RWPE2 (cell line): ENCODE data around the gene PPP6R3.
"Not testable (repeated sequence)": the region's sequence is repeated elsewhere in the genome, so short reads cannot be mapped to it uniquely, and the experiment has no call there.

Experiments
- ATAC-seq: fragments of 200-7000 bp; cut with Tn5 transposase; 3 replicates; pipeline ENCODE4 v1.9.1; 2021; ENCODE audit warnings: low read depth
- DNase-seq: peaks from one replicate; pipeline ENCODE4 v3.0.0-alpha.2; 2020; ENCODE audit warnings: low spot score
- H3K27ac ChIP-seq: fragments of 450-650 bp; 2 replicates; pipeline ENCODE4 v1.5.1; 2017; ENCODE audit warnings: mild to moderate bottlenecking; ENCODE audit not compliant: poor library complexity, severe bottlenecking
- H3K27me3 ChIP-seq: fragments of 250-450 bp; sonication (Bioruptor Pico); 2 replicates; pipeline ENCODE4 v1.5.1; 2021; ENCODE audit warnings: mild to moderate bottlenecking, moderate library complexity; ENCODE audit not compliant: insufficient read depth, poor library complexity, severe bottlenecking
- H3K36me3 ChIP-seq: fragments of 250-450 bp; sonication (Bioruptor Pico); 2 replicates; pipeline ENCODE4 v1.5.1; 2020; ENCODE audit warnings: low read depth, mild to moderate bottlenecking, moderate library complexity
- H3K4me1 ChIP-seq: fragments of 250-450 bp; sonication (Bioruptor Pico); 2 replicates; pipeline ENCODE4 v1.5.1; 2021; ENCODE audit warnings: mild to moderate bottlenecking, moderate library complexity; ENCODE audit not compliant: insufficient read depth, poor library complexity, severe bottlenecking
- H3K4me3 ChIP-seq: fragments of 250-450 bp; sonication (Bioruptor Pico); 2 replicates; pipeline ENCODE4 v1.5.1; 2021; ENCODE audit warnings: mild to moderate bottlenecking, moderate library complexity; ENCODE audit not compliant: severe bottlenecking
- H3K9me3 ChIP-seq: fragments of 250-450 bp; sonication (Bioruptor Pico); 2 replicates; pipeline ENCODE4 v1.5.1; 2021; ENCODE audit warnings: mild to moderate bottlenecking, moderate library complexity; ENCODE audit not compliant: severe bottlenecking
- CTCF ChIP-seq: fragments of 450-650 bp; IDR thresholded peaks from one replicate; pipeline ENCODE4 v1.5.1; 2017; ENCODE audit warnings: mild to moderate bottlenecking, moderate library complexity; ENCODE audit not compliant: poor library complexity, severe bottlenecking

Gene PPP6R3

DNA sequence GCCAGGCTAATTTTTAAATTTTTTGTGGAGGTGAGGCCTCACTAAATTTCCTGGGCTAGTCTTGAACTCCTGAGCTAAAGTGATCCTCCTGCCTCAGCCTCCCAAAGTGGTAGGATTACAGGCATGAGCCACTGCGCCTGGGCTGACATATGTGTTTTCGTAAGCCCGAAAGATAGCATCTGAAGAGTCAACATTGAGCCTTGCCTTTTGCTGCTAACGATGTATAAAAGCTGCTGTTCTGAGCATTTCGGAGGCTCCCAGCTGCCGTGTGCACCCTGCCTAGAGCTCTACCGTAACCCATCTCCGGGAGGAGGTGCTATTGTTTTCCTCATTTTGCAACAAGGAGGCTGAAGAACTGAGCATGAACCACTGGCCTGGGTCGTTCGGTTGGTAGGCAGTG lies 18.1 kb upstream of the PPP6R3 start:
- no peak for DNase-seq
- H3K27ac ChIP-seq, result no peak overlapping the region

DNA sequence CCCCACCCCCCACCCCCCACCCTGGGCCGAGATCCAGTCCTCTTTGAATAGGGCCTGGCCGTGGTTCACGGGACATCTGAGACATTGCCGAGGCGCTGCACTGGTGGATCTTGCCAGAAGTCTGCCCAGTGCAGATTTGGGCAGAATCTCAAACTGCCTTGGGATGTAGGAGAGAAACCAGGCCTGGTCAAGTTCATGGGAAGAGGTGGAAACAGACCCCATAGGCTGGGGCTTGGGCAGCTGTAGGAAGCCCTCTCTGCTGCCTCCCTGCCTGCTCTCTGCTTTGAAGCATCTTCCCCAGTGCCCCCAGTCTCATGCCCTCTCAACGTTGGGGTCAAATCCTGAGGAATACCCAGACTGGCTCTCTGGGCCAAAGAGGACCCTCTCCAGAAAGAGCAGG lies 16.0 kb upstream of the PPP6R3 start:
- Histone ChIP-seq H3K4me1 (no peaks in the 10 kb centered on the region), H3K4me3 (no peak overlapping the region), H3K27ac (no peak overlapping the region), H3K9me3 (no peaks in the 10 kb centered on the region), H3K27me3 (no peaks in the 10 kb centered on the region), H3K36me3 (peaks cover 32% of the 10 kb centered on the region)
- ATAC-seq (no peak), DNase-seq (no peak)
- no peak for TF ChIP-seq CTCF

More for the DNA sequence above, 18.1 kb upstream of the PPP6R3 start:
- Histone ChIP-seq H3K27me3 (no peaks in the 10 kb centered on the region), H3K4me3 (no peak overlapping the region), H3K9me3 (no peaks in the 10 kb centered on the region), H3K36me3 (peaks cover 38% of the 10 kb centered on the region), H3K4me1 (no peaks in the 10 kb centered on the region)
- TF ChIP-seq CTCF, result no peak
- no peak for ATAC-seq

DNA sequence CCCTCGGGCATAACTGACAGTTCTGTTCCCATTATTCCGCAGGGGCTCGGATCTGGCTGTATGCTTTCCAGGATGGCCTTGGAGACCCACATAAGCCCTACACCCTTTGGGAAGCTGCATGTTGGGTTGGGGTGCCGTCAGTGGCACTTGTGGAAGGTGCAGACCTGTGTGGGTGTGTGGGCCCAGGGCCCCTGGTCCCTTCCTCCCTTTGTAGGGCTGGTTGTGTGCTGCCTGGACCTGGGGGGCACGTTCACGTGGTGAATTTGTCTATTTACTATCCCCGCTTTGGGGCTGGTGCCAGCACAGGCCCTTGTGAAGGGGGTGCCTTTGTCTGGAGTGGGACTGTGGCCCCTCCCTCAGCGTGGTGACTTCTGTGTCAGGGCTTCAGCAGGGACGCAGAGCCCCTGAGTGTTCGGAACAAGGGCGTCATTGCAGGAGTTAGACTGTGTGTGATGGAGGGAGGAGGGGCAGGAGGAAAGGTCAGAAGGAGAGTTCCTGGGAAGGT lies 15.0 kb upstream of the PPP6R3 start:
- Histone ChIP-seq H3K27ac (no peak overlapping the region), H3K36me3 (peaks cover 26% of the 10 kb centered on the region), H3K9me3 (no peaks in the 10 kb centered on the region), H3K4me3 (no peak overlapping the region), H3K4me1 (no peaks in the 10 kb centered on the region), H3K27me3 (no peaks in the 10 kb centered on the region)
- no peak for TF ChIP-seq CTCF
- no peak for ATAC-seq
- DNase-seq, result no peak

- Histone ChIP-seq H3K9me3 (no peaks in the 10 kb centered on the region), H3K36me3 (peaks cover 20% of the 10 kb centered on the region), H3K4me1 (no peaks in the 10 kb centered on the region), H3K27me3 (no peaks in the 10 kb centered on the region), H3K27ac (no peak overlapping the region), H3K4me3 (no peak overlapping the region)
- DNase-seq (no peak), ATAC-seq (no peak)
- TF ChIP-seq CTCF, result no peak
Observed at GRCh38 chr11:68446046-68446725, 14.4 kb upstream of the PPP6R3 start.

- DNase-seq (no peak), ATAC-seq (peak; percentile 89)
- Histone ChIP-seq H3K27me3 (no peaks in the 10 kb centered on the region), H3K4me3 (no peak overlapping the region), H3K36me3 (peaks cover 13% of the 10 kb centered on the region), H3K27ac (no peak overlapping the region), H3K4me1 (no peaks in the 10 kb centered on the region), H3K9me3 (no peaks in the 10 kb centered on the region)
- peak; percentile 90 for TF ChIP-seq CTCF
Observed at GRCh38 chr11:68447015-68447801, 13.3 kb upstream of the PPP6R3 start.

GRCh38 chr11:68447914-68448313 lies 12.6 kb upstream of the PPP6R3 start:
- ATAC-seq, H3K4me1 ChIP-seq, H3K9me3 ChIP-seq, H3K4me3 ChIP-seq, DNase-seq, H3K27me3 ChIP-seq, H3K27ac ChIP-seq: not testable (repeated sequence)
- H3K36me3 ChIP-seq, result peaks cover 13% of the 10 kb centered on the region
